HAP-1 (cell line): ENCODE data around the gene SERPINB12.

Experiments
- DNase-seq, 2 experiments: peaks; one replicate each; pipeline ENCODE4 v3.0.0-alpha.2; 2016 to 2020; ENCODE audit warnings: low spot score in 2 of 2
- H3K27me3 ChIP-seq: fragments of 250-450 bp; sonication (Bioruptor Pico); 2 replicates; pipeline ENCODE4 v1.5.1; 2020; ENCODE audit warnings: low read depth, mild to moderate bottlenecking, moderate library complexity
- H3K36me3 ChIP-seq: fragments of 250-450 bp; sonication (Bioruptor Pico); replicated peaks from 2 replicates; pipeline ENCODE4 v1.5.1; 2020; ENCODE audit warnings: mild to moderate bottlenecking
- H3K4me1 ChIP-seq: fragments of 250-450 bp; sonication (Bioruptor Pico); 2 replicates; pipeline ENCODE4 v1.5.1; 2020; ENCODE audit warnings: mild to moderate bottlenecking
- H3K4me3 ChIP-seq: fragments of 250-450 bp; sonication (Bioruptor Pico); 2 replicates; pipeline ENCODE4 v1.5.1; 2020; ENCODE audit warnings: mild to moderate bottlenecking, moderate library complexity
- H3K9me3 ChIP-seq: fragments of 250-450 bp; sonication (Bioruptor Pico); 2 replicates; pipeline ENCODE4 v1.5.1; 2020; ENCODE audit warnings: mild to moderate bottlenecking, moderate library complexity
- in situ Hi-C: fragments of 300-500 bp; cut with MboI; formaldehyde crosslinking; loops from 3 replicates; pipeline ENCODE4 v1.14.3; 2020; ENCODE audit warnings: low sequenced_read_pairs, inconsistent platforms, mixed read lengths

The SERPINB12 gene

DNA sequence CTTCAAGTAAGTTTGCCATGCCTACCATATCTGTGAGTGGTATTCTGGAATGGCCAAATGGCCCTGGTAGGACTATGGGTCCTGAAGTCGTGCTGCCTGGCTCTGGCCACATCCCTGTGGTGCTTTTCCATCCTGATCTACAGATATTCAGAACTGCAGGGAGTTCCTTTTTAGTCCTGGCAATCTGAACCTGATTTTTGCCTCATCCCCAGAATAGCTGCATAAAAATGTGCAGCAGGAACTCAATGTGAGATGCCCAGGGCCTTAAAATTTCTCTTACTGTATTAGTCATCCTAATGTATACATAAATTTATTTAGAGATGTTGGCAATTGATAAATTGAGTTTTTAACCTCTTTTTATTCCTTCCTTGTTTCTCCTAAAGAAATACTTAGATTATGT is 50.3 kb downstream of the SERPINB12 start:
- Histone ChIP-seq H3K4me1 (no peaks in the 10 kb centered on the region; the same call in 1 of the 2 replicates), H3K4me3 (no peak overlapping the region), H3K27me3 (no peaks in the 10 kb centered on the region), H3K36me3 (no peaks in the 10 kb centered on the region), H3K9me3 (no peaks in the 10 kb centered on the region)
- no peak for DNase-seq
- in situ Hi-C loops = no loop called here

DNA sequence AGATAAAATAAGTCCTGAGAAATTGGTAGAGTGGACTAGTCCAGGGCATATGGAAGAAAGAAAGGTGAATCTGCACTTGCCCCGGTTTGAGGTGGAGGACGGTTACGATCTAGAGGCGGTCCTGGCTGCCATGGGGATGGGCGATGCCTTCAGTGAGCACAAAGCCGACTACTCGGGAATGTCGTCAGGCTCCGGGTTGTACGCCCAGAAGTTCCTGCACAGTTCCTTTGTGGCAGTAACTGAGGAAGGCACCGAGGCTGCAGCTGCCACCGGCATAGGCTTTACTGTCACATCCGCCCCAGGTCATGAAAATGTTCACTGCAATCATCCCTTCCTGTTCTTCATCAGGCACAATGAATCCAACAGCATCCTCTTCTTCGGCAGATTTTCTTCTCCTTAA is 54.8 kb downstream of the SERPINB12 start:
- in situ Hi-C loops = no loop called here
- Histone ChIP-seq H3K4me1 (no peaks in the 10 kb centered on the region), H3K4me3 (no peak overlapping the region), H3K27me3 (no peaks in the 10 kb centered on the region), H3K9me3 (no peaks in the 10 kb centered on the region), H3K36me3 (no peaks in the 10 kb centered on the region)
- DNase-seq = no peak

DNA sequence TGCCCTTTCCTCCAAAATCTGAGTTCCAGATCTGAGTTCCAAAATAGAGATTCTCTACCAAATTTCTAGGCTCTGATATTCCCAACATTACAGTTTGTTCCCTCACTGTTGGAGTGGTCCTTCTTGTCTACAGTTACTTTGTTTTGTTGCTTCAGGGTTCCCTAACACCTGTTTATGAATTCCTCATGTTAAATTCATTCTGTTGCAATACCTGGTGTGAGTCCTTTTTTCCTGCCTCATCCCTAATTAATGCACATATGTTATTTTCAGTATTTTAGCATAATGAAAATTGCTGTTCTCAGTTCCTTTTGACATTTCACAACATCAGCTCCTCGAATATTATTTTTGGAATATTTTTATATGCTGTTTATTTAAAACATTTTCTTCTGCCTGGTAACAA is 61.2 kb downstream of the SERPINB12 start:
- in situ Hi-C loops = no loop called here
- Histone ChIP-seq H3K27me3 (no peaks in the 10 kb centered on the region), H3K36me3 (no peaks in the 10 kb centered on the region), H3K4me3 (no peak overlapping the region), H3K4me1 (no peaks in the 10 kb centered on the region), H3K9me3 (no peaks in the 10 kb centered on the region)
- DNase-seq = no peak

DNA sequence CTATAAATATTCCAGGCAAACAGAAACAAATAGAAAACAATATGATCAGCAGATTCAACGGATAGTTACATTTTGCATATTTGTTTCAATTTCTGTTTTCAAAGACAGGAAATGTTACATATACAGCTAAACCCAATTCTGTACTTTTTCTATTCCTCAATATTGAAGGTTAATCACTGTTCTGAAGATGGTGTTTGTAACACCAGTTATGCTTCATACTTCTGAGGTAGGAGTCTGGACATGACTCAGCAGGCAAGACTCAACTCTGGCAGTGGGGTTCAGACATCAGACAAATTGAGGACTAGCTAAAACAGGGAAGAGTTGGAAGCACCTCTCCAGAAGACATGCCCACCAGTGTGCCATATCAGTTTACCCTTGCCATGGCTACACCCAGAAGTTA is 61.6 kb downstream of the SERPINB12 start:
- no peak for DNase-seq
- H3K4me3 ChIP-seq = no peak overlapping the region
- no peaks in the 10 kb centered on the region for H3K4me1 ChIP-seq
- no peaks in the 10 kb centered on the region for H3K36me3 ChIP-seq
- in situ Hi-C loops = no loop called here
- no peaks in the 10 kb centered on the region for H3K9me3 ChIP-seq
- H3K27me3 ChIP-seq = no peaks in the 10 kb centered on the region

DNA sequence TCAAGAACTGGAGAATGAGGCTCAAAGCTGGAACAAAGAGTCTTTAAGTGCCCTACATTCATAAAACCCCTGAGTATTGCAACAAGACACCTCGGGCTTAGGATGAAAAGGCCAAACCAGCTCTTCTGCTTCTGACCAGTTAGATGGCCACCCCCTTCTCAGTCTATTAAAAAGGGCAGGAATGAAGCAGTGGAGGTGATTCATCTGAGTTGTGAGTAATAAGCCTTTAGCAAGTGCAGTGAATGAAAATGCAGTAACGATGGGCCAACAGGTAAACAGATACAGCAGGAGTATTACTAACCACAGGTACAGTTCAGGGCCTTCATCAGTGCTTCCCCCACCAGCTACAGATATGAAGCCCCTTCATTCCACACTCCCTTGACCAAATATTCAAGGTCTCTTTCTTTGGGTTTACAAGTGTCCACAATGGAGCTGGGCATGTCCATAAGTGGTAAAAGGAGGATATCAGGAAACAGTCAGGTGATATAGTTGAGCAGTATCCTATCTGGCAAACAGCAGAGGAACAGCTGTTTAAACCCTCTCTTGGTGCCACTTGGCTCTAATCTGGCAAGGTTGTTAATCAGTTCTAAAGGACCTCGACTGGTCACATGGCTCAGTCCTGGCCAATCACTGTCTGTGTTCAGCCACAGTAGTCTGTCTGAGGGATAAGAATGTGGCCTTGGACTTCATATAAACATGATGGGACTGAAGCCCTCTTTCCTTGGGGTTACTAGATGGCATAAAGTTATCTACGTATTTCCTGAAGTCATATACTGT is 62.8 kb downstream of the SERPINB12 start:
- Histone ChIP-seq H3K4me3 (no peak overlapping the region), H3K9me3 (no peaks in the 10 kb centered on the region), H3K4me1 (no peaks in the 10 kb centered on the region), H3K36me3 (no peaks in the 10 kb centered on the region), H3K27me3 (no peaks in the 10 kb centered on the region)
- in situ Hi-C loops = no loop called here
- DNase-seq = no peak

DNA sequence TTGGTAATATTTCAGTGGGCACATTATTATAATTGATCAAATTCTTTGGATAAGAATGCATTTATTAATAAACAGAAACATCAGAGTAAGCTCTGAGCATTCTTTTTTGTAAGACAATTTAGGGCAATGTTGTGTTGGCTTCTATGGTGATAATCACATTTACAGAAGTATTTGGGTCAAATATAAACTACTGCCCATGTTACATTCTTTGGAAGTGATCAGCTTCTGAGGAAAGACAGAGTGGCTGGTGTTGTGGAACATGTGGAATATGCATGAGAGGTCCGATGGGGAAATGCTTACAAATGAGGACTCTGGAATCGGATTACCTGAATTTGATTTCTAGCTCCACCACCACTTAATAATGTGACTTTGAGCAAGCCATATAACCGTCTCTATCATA is 64.4 kb downstream of the SERPINB12 start:
- H3K27me3 ChIP-seq = no peaks in the 10 kb centered on the region
- DNase-seq = no peak
- no peaks in the 10 kb centered on the region for H3K36me3 ChIP-seq
- H3K4me1 ChIP-seq = no peaks in the 10 kb centered on the region
- H3K4me3 ChIP-seq = no peak overlapping the region
- H3K9me3 ChIP-seq = no peaks in the 10 kb centered on the region
- in situ Hi-C loops = no loop called here

DNA sequence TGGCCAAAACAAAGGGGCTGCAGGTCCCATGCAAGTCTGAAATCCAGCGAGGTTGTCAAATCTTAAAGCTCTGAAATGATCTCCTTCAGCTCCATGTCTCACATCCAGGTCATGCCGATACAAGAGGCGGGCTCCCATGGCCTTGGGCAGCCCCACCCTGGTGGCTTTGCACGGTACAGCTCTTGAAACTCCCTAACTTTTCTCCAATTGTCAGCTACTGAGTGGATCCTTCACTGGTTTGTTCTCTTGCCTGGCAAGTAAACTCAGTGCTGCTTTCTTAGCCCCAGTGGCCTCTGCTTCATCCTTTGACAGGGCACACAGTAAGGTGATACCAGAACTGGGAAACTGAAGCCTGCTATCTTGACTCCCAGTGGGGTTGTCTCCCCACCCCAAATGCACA is 71.3 kb downstream of the SERPINB12 start:
- no peaks in the 10 kb centered on the region for H3K36me3 ChIP-seq
- no peak overlapping the region for H3K4me3 ChIP-seq
- no peaks in the 10 kb centered on the region for H3K4me1 ChIP-seq
- in situ Hi-C loops = no loop called here
- no peaks in the 10 kb centered on the region for H3K27me3 ChIP-seq
- no peaks in the 10 kb centered on the region for H3K9me3 ChIP-seq
- no peak for DNase-seq

DNA sequence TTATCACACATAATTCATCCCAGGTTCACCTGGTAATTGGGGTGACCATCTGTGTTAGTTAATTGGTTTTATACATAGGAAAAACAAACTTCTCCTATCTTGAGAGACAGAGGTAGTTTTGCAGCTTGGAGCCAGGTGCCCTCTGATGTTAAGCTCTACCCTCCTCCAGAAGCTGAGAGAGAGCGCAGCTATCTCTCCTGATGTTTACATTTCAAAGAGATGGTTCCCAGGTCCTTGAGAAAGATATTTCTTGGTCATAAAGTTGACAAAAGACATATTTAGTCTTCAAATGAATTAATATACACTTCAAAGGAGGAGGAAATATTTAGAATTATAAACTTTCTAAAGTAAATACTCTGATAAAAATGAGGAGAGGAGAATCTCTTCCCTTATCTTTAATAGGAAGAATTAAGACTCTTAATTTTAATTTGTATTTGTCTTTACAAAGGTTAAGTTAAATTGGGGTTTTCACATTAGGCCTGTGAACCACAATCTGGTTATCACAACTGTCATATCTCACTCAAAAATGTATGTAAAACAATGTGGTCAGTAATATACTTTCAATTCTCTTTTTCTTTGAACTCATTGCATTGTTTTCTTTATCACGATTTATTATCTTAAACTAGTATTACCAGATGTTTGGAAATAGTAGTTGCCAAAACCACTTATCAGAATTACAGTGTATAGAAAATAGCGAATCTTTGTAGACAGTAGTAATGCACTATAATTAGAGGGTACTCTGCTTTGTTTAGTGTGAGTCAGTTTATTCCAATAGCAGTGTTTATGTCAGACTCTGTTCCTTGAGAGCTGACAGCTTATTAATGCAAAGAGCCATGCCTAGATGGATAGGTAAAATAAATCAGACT is 75.1 kb downstream of the SERPINB12 start:
- in situ Hi-C loops = no loop called here

DNA sequence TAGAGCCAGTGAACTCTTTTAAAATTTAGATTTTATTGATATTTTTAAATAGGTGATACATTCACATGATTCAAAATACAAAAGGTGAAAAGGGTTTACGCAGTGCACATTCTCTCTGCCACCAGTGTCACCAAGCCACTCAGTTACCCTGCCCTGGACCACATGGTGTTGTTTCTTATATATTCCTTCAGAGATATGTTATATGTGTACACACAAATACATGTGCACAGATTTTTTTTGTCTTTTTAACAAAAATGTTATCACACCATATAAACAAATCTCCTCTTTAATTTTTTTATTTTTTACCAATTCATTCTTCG is 75.7 kb downstream of the SERPINB12 start:
- no peaks in the 10 kb centered on the region for H3K27me3 ChIP-seq
- in situ Hi-C loops = no loop called here

More for the DNA sequence above, 75.1 kb downstream of the SERPINB12 start:
- Histone ChIP-seq H3K9me3 (no peaks in the 10 kb centered on the region), H3K27me3 (no peaks in the 10 kb centered on the region), H3K36me3 (no peaks in the 10 kb centered on the region), H3K4me1 (no peaks in the 10 kb centered on the region), H3K4me3 (no peak overlapping the region)
- DNase-seq = no peak

More for the DNA sequence above, 75.7 kb downstream of the SERPINB12 start:
- Histone ChIP-seq H3K4me3 (no peak overlapping the region), H3K36me3 (no peaks in the 10 kb centered on the region), H3K4me1 (no peaks in the 10 kb centered on the region), H3K9me3 (no peaks in the 10 kb centered on the region)
- no peak for DNase-seq
